ENCODE measurements around the gene IL6ST. TPM values are rescaled to one million over a fixed set of nuclear protein-coding genes. Genes with fewer than 3 reads are reported as not detected.

IL6ST gene
- total and polyA plus RNA-seq, 10 of the 15 experiments (the other 5 are each of a cell fraction or from before 2014, with no cell fraction given) = 1.5 to 139 (median 13.0) TPM

GRCh38 chr5:56012281-56012963, 17.7 kb upstream of the IL6ST start:
- DNase-seq (ENCODE audit: low read depth, low spot score) (no peak), ATAC-seq (peak; percentile 93), FAIRE-seq (no peak)
- POLR2A ChIA-PET = no interaction called here
- Histone ChIP-seq H4K20me1 (ENCODE audit: control insufficient read depth, insufficient read depth) (no peaks in the 10 kb centered on the region), H3K9me3 (replicated peaks; ENCODE audit: control insufficient read depth, insufficient read depth, low read length) (peaks cover 2% of the 10 kb centered on the region; the same call in 2 of the 3 replicates), H3K9ac (ENCODE audit: control insufficient read depth, insufficient read depth, low read length) (no peak overlapping the region), H2AFZ (ENCODE audit: control insufficient read depth, low read depth, low read length) (no peak overlapping the region), H3K27me3 (replicated peaks in 1 of 2; ENCODE audit: control insufficient read depth in 2 of 2, insufficient read depth in 2 of 2, low read length in 1 of 2) (no peaks in the 10 kb centered on the region), H3K4me3 (no peak overlapping the region), H3K79me2 (ENCODE audit: control insufficient read depth, insufficient read depth, low read length) (no peaks in the 10 kb centered on the region), H3K36me3 (ENCODE audit: control insufficient read depth in 2 of 2, insufficient read depth in 2 of 2, low read length in 1 of 2) (no peaks in the 10 kb centered on the region), H3K4me1 (ENCODE audit: control insufficient read depth, insufficient read depth, low read length) (peaks cover 4% of the 10 kb centered on the region; the same call in 1 of the 2 replicates), H3K4me2 (ENCODE audit: control insufficient read depth, insufficient read depth) (0 out of 2 replicates have a peak overlapping the region, but pooled peaks have one; percentile 9), H3K27ac (ENCODE audit: control insufficient read depth, insufficient read depth) (no peak overlapping the region)
- in situ Hi-C loops (cut with MboI) = no loop called here
- BruUV-seq (replicated peaks) = no TSS peak
- SMC1A ChIA-PET (ENCODE audit: uncharacterized antibody, unreplicated experiment) = interaction anchor here (0.8 to 1.5 kb wide), 4 partner anchors 12 to 24 kb away, joined by 3 to 6 read pairs (median 4); no protein-coding TSS in a partner anchor
- intact Hi-C loops (cut with micrococcal nuclease; ENCODE audit: unreplicated experiment) = no loop called here
- WGBS (ENCODE audit: insufficient coverage, insufficient replicate concordance, low lambda C conversion rate, missing lambda C conversion rate) = 68% methylated on average over 5 of the region's 5 CpGs
- CTCF ChIA-PET = interaction anchor here (0.8 to 1.5 kb wide), 6 partner anchors 9 to 188 kb away, joined by 3 to 5 read pairs (median 3); no protein-coding TSS in a partner anchor
- RAD21 ChIA-PET (ENCODE audit: unreplicated experiment) = interaction anchor here (0.6 to 1.5 kb wide), 5 partner anchors 8 to 131 kb away, joined by 3 to 6 read pairs (median 4); no protein-coding TSS in a partner anchor
- TF ChIP-seq HDGF (IDR thresholded peaks at IDR 0.05) (no peak), PKNOX1 (IDR thresholded peaks at IDR 0.05) (peak; percentile 37; the same call in 1 of the 2 replicates)

DNA sequence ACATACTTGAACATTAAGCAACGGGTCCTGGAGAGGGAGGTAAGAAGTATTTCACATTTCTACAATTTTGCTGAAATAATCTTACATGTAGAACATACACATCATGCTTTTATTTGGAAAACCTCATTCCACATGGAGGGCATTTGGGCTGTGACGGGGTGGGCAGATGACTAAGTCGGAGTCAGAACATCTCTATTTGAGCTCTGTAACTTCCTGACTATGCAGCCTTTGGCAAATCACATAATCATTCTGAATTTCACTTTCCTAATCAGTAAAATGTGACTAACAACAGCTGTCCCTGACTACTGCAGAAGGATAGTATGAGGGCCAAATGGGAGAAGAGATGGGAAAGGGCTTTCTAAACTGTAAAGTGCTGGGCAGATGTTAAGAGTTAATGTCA, 17.1 kb upstream of the IL6ST start:
- Histone ChIP-seq H3K27ac (ENCODE audit: control insufficient read depth, insufficient read depth) (no peak overlapping the region), H2AFZ (ENCODE audit: control insufficient read depth, low read depth, low read length) (no peak overlapping the region), H3K9me3 (replicated peaks; ENCODE audit: control insufficient read depth, insufficient read depth, low read length) (peaks cover 2% of the 10 kb centered on the region; the same call in 2 of the 3 replicates), H4K20me1 (ENCODE audit: control insufficient read depth, insufficient read depth) (no peaks in the 10 kb centered on the region), H3K27me3 (replicated peaks in 1 of 2; ENCODE audit: control insufficient read depth in 2 of 2, insufficient read depth in 2 of 2, low read length in 1 of 2) (no peaks in the 10 kb centered on the region), H3K4me1 (ENCODE audit: control insufficient read depth, insufficient read depth, low read length) (peaks cover 4% of the 10 kb centered on the region; the same call in 1 of the 2 replicates), H3K79me2 (ENCODE audit: control insufficient read depth, insufficient read depth, low read length) (no peaks in the 10 kb centered on the region), H3K36me3 (ENCODE audit: control insufficient read depth in 2 of 2, insufficient read depth in 2 of 2, low read length in 1 of 2) (no peaks in the 10 kb centered on the region), H3K4me3 (no peak overlapping the region), H3K4me2 (ENCODE audit: control insufficient read depth, insufficient read depth) (0 out of 2 replicates have a peak overlapping the region, but pooled peaks have one; percentile 9), H3K9ac (ENCODE audit: control insufficient read depth, insufficient read depth, low read length) (no peak overlapping the region)
- ATAC-seq (no peak; the same call in 1 of the 3 replicates), FAIRE-seq (no peak), DNase-seq (ENCODE audit: low read depth, low spot score) (no peak)
- TF ChIP-seq NFIC (IDR thresholded peaks at IDR 0.05; ENCODE audit: low read depth, low read length) (0 out of 2 replicates have a peak, but pooled peaks have one; percentile 18), CHD4 (IDR thresholded peaks at IDR 0.05) (no peak)
- BruUV-seq (replicated peaks) = no TSS peak
- intact Hi-C loops (cut with micrococcal nuclease; ENCODE audit: unreplicated experiment) = no loop called here
- ChIA-PET POLR2A (no interaction called here), SMC1A (ENCODE audit: uncharacterized antibody, unreplicated experiment) (interaction anchor here (0.8 to 1.5 kb wide), 4 partner anchors 13 to 25 kb away, joined by 3 to 6 read pairs (median 4); no protein-coding TSS in a partner anchor), CTCF (interaction anchor here (0.8 to 1.5 kb wide), 4 partner anchors 9 to 62 kb away, joined by 3 to 5 read pairs (median 4); no protein-coding TSS in a partner anchor), RAD21 (ENCODE audit: unreplicated experiment) (interaction anchor here (1.2 to 1.5 kb wide), 4 partner anchors 10 to 131 kb away, joined by 3 to 6 read pairs (median 4); no protein-coding TSS in a partner anchor)
- in situ Hi-C loops (cut with MboI) = no loop called here
- 5% methylated on average over 3 of the region's 3 CpGs for WGBS (ENCODE audit: insufficient coverage, insufficient replicate concordance, low lambda C conversion rate, missing lambda C conversion rate)
